Liver (tissue), 9 donors: ENCODE data around the gene SCRN1. TPM values are rescaled to one million over a fixed set of nuclear protein-coding genes. Genes with fewer than 3 reads are reported as not detected.

ENCODE experiments used
- DNase-seq: peaks from one replicate; pipeline ENCODE4 v3.0.0-alpha.2; 2017; ENCODE audit warnings: low spot score
- H3K27ac ChIP-seq, 2 donors: one replicate each; pipeline ENCODE4 v1.7.0; 2013; ENCODE audit warnings: inconsistent platforms in 2 of 2, low read length in 2 of 2, control low read depth in 1 of 2, low read depth in 1 of 2, mild to moderate bottlenecking in 1 of 2
- H3K27me3 ChIP-seq, 4 donors: one replicate each; pipeline versions ENCODE4 v1.6.1 to v1.7.0; 2013; ENCODE audit warnings: low read length in 3 of 4, inconsistent platforms in 1 of 4, mild to moderate bottlenecking in 1 of 4, moderate library complexity in 1 of 4; ENCODE audit not compliant: control insufficient read depth in 4 of 4, insufficient read depth in 4 of 4
- H3K36me3 ChIP-seq, 4 donors: one replicate each; pipeline versions ENCODE4 v1.6.1 to v1.7.0; 2013; ENCODE audit warnings: low read length in 3 of 4, mild to moderate bottlenecking in 3 of 4, low read depth in 1 of 4, moderate library complexity in 1 of 4; ENCODE audit not compliant: control insufficient read depth in 4 of 4, insufficient read depth in 3 of 4
- H3K4me1 ChIP-seq, 4 donors: one replicate each; pipeline versions ENCODE4 v1.6.1 to v1.7.0; 2013; ENCODE audit warnings: low read length in 3 of 4, mild to moderate bottlenecking in 3 of 4, moderate library complexity in 1 of 4; ENCODE audit not compliant: control insufficient read depth in 4 of 4, insufficient read depth in 4 of 4
- H3K4me3 ChIP-seq, 3 donors: one replicate each; pipeline versions ENCODE4 v1.6.1 to v1.7.0; 2013; ENCODE audit warnings: low read length in 3 of 3, control low read depth in 1 of 3, low read depth in 1 of 3, mild to moderate bottlenecking in 1 of 3
- H3K9ac ChIP-seq, 2 donors: one replicate each; pipeline ENCODE4 v1.7.0; 2013; ENCODE audit warnings: low read length in 2 of 2, mild to moderate bottlenecking in 2 of 2, moderate library complexity in 2 of 2, control low read depth in 1 of 2, low read depth in 1 of 2
- H3K9me3 ChIP-seq, 4 donors: one replicate each; pipeline versions ENCODE4 v1.6.1 to v1.7.0; 2013; ENCODE audit warnings: low read length in 3 of 4; ENCODE audit not compliant: control insufficient read depth in 4 of 4
- EGR1 ChIP-seq, 2 donors: IDR thresholded peaks; 2 replicates each; pipeline ENCODE4 v1.6.1; 2016 to 2018; ENCODE audit warnings: antibody characterized with exemption in 2 of 2, low read depth in 2 of 2
- FOXA1 ChIP-seq: IDR thresholded peaks from 2 replicates; pipeline ENCODE4 v1.6.1; 2016; ENCODE audit warnings: antibody characterized with exemption
- FOXA2 ChIP-seq: IDR thresholded peaks from 2 replicates; pipeline ENCODE4 v1.6.1; 2016; ENCODE audit warnings: antibody characterized with exemption
- HNF4A ChIP-seq, 2 donors: conservative IDR thresholded peaks; 2 replicates each; pipeline ENCODE4 v1.6.1; 2016; ENCODE audit warnings: antibody characterized with exemption in 2 of 2, mild to moderate bottlenecking in 2 of 2
- NR2F2 ChIP-seq: IDR thresholded peaks from 2 replicates; pipeline ENCODE4 v1.6.1; 2016; ENCODE audit warnings: antibody characterized with exemption
- REST ChIP-seq: IDR thresholded peaks from 2 replicates; pipeline ENCODE4 v1.6.1; 2016; ENCODE audit warnings: antibody characterized with exemption, mild to moderate bottlenecking
- RXRA ChIP-seq, 2 donors: IDR thresholded peaks; 2 replicates each; pipeline ENCODE4 v1.6.1; 2017 to 2018; ENCODE audit warnings: antibody characterized with exemption in 2 of 2, mild to moderate bottlenecking in 1 of 2
- TAF1 ChIP-seq: conservative IDR thresholded peaks from 2 replicates; pipeline ENCODE4 v1.6.1; 2016; ENCODE audit warnings: antibody characterized with exemption, mild to moderate bottlenecking
- YY1 ChIP-seq: IDR thresholded peaks from 2 replicates; pipeline ENCODE4 v1.6.1; 2016; ENCODE audit warnings: antibody characterized with exemption, mild to moderate bottlenecking
- WGBS: extraction: QIAGEN DNeasy Blood & Tissue Kit; methylation state at CpG from one replicate; pipeline ENCODE4 v1.1.7; 2013; 5-methylcytosine and 5-hydroxymethylcytosine counted together
- polyA plus RNA-seq, 2 donors: library from polyadenylated mRNA; stranded (reverse) in 1 of 2; unstranded in 1 of 2; fragments of 200-250 nt in 1 of 2; fragments of >200 nt in 1 of 2; fragmentation: Nextera tagmentation in 1 of 2; extraction: Ambion mirVana in 1 of 2; gene quantifications; one replicate each; pipeline versions ENCODE4 v1.2.1 to v1.2.3, GENCODE V29; 2013 to 2015
- total RNA-seq, 2 donors: library from RNA; depleted of rRNA; stranded (reverse); fragments of >200 nt; gene quantifications; one replicate each; pipeline ENCODE4 v1.2.3, GENCODE V29; 2014
- TF ChIP-seq, protein P1 (sequence below): fragments of 150-350 bp; IDR thresholded peaks from 2 replicates; pipeline ENCODE4 v1.5.1; 2017; ENCODE audit warnings: improper control_type of control experiment, low read depth, low read length; ENCODE audit not compliant: missing input control
- TF ChIP-seq, protein P2 (sequence below): IDR thresholded peaks from 2 replicates; pipeline ENCODE4 v1.6.1; 2016; ENCODE audit warnings: antibody characterized with exemption
- TF ChIP-seq, protein P3 (sequence below): IDR thresholded peaks from 2 replicates; pipeline ENCODE4 v1.6.1; 2016; ENCODE audit warnings: antibody characterized with exemption
- donor health status: healthy.
- donor health status: healthy.
- donor health status: healthy.
- donor health status: healthy.
- donor health status: healthy.

SCRN1 gene
- total and polyA plus RNA-seq, 4 donors = 1.1 to 4.1 (median 2.0) TPM

- 72% methylated on average over 2 of the region's 2 CpGs for WGBS
- no peak for DNase-seq
- H3K9me3 ChIP-seq = no peaks in the 10 kb centered on the region
- no peak overlapping the region for H3K27ac ChIP-seq
- no peak overlapping the region for H3K4me3 ChIP-seq
- no peak for TF ChIP-seq HNF4A (conservative IDR thresholded peaks at IDR 0.05)
- TF ChIP-seq, protein P1, sequence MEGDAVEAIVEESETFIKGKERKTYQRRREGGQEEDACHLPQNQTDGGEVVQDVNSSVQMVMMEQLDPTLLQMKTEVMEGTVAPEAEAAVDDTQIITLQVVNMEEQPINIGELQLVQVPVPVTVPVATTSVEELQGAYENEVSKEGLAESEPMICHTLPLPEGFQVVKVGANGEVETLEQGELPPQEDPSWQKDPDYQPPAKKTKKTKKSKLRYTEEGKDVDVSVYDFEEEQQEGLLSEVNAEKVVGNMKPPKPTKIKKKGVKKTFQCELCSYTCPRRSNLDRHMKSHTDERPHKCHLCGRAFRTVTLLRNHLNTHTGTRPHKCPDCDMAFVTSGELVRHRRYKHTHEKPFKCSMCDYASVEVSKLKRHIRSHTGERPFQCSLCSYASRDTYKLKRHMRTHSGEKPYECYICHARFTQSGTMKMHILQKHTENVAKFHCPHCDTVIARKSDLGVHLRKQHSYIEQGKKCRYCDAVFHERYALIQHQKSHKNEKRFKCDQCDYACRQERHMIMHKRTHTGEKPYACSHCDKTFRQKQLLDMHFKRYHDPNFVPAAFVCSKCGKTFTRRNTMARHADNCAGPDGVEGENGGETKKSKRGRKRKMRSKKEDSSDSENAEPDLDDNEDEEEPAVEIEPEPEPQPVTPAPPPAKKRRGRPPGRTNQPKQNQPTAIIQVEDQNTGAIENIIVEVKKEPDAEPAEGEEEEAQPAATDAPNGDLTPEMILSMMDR = no peak
- TF ChIP-seq EGR1 (IDR thresholded peaks at IDR 0.05; ENCODE audit: low read depth in 2 of 2) = no peak
- TF ChIP-seq FOXA1 = no peak
- H3K27me3 ChIP-seq = no peaks in the 10 kb centered on the region
- no peaks in the 10 kb centered on the region for H3K36me3 ChIP-seq
- no peak overlapping the region for H3K9ac ChIP-seq
- H3K4me1 ChIP-seq = no peaks in the 10 kb centered on the region
These were observed 19.9 kb downstream of the SCRN1 start for GRCh38 chr7:29969738-29970137.

- Histone ChIP-seq H3K4me1 (no peaks in the 10 kb centered on the region), H3K27me3 (no peaks in the 10 kb centered on the region), H3K36me3 (no peaks in the 10 kb centered on the region), H3K9ac (no peak overlapping the region), H3K9me3 (no peaks in the 10 kb centered on the region), H3K27ac (no peak overlapping the region), H3K4me3 (no peak overlapping the region)
- 92% methylated on average over 12 of the region's 12 CpGs for WGBS
- no peak for DNase-seq
- no peak for TF ChIP-seq RXRA (IDR thresholded peaks at IDR 0.05)
- no peak for TF ChIP-seq NR2F2
- no peak for TF ChIP-seq FOXA1
- no peak for TF ChIP-seq HNF4A (conservative IDR thresholded peaks at IDR 0.05)
- no peak for TF ChIP-seq REST
These were observed 20.8 kb downstream of the SCRN1 start for GRCh38 chr7:29968683-29969395.

GRCh38 chr7:29965030-29965429, 24.6 kb downstream of the SCRN1 start:
- H3K36me3 ChIP-seq = no peaks in the 10 kb centered on the region
- WGBS = 61% methylated on average over 3 of the region's 3 CpGs
- no peaks in the 10 kb centered on the region for H3K9me3 ChIP-seq
- no peaks in the 10 kb centered on the region for H3K27me3 ChIP-seq
- H3K4me1 ChIP-seq = no peaks in the 10 kb centered on the region
- TF ChIP-seq, protein P1 = no peak
- TF ChIP-seq TAF1 (no peak), HNF4A (conservative IDR thresholded peaks at IDR 0.05) (no peak), YY1 (no peak), EGR1 (IDR thresholded peaks at IDR 0.05; ENCODE audit: low read depth in 2 of 2) (no peak), FOXA2 (no peak)
- TF ChIP-seq, protein P2, sequence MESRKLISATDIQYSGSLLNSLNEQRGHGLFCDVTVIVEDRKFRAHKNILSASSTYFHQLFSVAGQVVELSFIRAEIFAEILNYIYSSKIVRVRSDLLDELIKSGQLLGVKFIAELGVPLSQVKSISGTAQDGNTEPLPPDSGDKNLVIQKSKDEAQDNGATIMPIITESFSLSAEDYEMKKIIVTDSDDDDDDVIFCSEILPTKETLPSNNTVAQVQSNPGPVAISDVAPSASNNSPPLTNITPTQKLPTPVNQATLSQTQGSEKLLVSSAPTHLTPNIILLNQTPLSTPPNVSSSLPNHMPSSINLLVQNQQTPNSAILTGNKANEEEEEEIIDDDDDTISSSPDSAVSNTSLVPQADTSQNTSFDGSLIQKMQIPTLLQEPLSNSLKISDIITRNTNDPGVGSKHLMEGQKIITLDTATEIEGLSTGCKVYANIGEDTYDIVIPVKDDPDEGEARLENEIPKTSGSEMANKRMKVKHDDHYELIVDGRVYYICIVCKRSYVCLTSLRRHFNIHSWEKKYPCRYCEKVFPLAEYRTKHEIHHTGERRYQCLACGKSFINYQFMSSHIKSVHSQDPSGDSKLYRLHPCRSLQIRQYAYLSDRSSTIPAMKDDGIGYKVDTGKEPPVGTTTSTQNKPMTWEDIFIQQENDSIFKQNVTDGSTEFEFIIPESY = no peak
- TF ChIP-seq, protein P3, sequence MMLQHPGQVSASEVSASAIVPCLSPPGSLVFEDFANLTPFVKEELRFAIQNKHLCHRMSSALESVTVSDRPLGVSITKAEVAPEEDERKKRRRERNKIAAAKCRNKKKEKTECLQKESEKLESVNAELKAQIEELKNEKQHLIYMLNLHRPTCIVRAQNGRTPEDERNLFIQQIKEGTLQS = no peak
- no peak overlapping the region for H3K9ac ChIP-seq
- DNase-seq = no peak
- H3K4me3 ChIP-seq = no peak overlapping the region
- no peak overlapping the region for H3K27ac ChIP-seq
